GM18861 (cell line): ENCODE measurements around the gene SLIT1.

Experiments
- ATAC-seq: cut with Tn5 transposase; IDR thresholded peaks from one replicate; pipeline ENCODE4 v1.9.1; 2021; ENCODE audit not compliant: unreplicated experiment

Gene SLIT1

GRCh38 chr10:97028832-97029178, 157.0 kb downstream of the SLIT1 start:
- ATAC-seq: no peak

- ATAC-seq: no peak
Observed at GRCh38 chr10:97028126-97028831, 157.5 kb downstream of the SLIT1 start.

- ATAC-seq: no peak
Observed at GRCh38 chr10:97025613-97026242, 160.0 kb downstream of the SLIT1 start.

GRCh38 chr10:97024168-97025073, 161.3 kb downstream of the SLIT1 start:
- ATAC-seq: no peak

- no peak for ATAC-seq
Observed at GRCh38 chr10:97023401-97024167, 162.2 kb downstream of the SLIT1 start.

- ATAC-seq: no peak
Observed at GRCh38 chr10:97022616-97023015, 163.1 kb downstream of the SLIT1 start.

- no peak for ATAC-seq
Observed at GRCh38 chr10:97020452-97021400, 165.0 kb downstream of the SLIT1 start.

- ATAC-seq: no peak
Observed at GRCh38 chr10:97019213-97019844, 166.4 kb downstream of the SLIT1 start.

- ATAC-seq: no peak
Observed at GRCh38 chr10:97018251-97019212, 167.2 kb downstream of the SLIT1 start.

GRCh38 chr10:97017474-97017903, 168.3 kb downstream of the SLIT1 start:
- peak; percentile 7 for ATAC-seq

- ATAC-seq: peak; percentile 70
Observed at GRCh38 chr10:97016728-97017473, 168.9 kb downstream of the SLIT1 start.

GRCh38 chr10:97015240-97015639, 170.5 kb downstream of the SLIT1 start:
- ATAC-seq: no peak

GRCh38 chr10:97013983-97014382, 171.8 kb downstream of the SLIT1 start:
- no peak for ATAC-seq

- ATAC-seq: no peak
Observed at GRCh38 chr10:97013568-97013967, 172.2 kb downstream of the SLIT1 start.

- ATAC-seq: no peak
Observed at GRCh38 chr10:97012470-97012869, 173.3 kb downstream of the SLIT1 start.

GRCh38 chr10:97011397-97011796, 174.4 kb downstream of the SLIT1 start:
- no peak for ATAC-seq

GRCh38 chr10:97010695-97011206, 175.0 kb downstream of the SLIT1 start:
- ATAC-seq: no peak
